NCI-H1930 (cell line): ENCODE results near the gene R3HDM4.
"Not testable (repeated sequence)": the region's sequence is repeated elsewhere in the genome, so short reads cannot be mapped to it uniquely, and the experiment has no call there.

Source experiments
- DNase-seq, 2 experiments: peaks; one replicate each; lab custom pipeline; 2025; lab: John Stamatoyannopoulos, UW

R3HDM4 gene

DNA sequence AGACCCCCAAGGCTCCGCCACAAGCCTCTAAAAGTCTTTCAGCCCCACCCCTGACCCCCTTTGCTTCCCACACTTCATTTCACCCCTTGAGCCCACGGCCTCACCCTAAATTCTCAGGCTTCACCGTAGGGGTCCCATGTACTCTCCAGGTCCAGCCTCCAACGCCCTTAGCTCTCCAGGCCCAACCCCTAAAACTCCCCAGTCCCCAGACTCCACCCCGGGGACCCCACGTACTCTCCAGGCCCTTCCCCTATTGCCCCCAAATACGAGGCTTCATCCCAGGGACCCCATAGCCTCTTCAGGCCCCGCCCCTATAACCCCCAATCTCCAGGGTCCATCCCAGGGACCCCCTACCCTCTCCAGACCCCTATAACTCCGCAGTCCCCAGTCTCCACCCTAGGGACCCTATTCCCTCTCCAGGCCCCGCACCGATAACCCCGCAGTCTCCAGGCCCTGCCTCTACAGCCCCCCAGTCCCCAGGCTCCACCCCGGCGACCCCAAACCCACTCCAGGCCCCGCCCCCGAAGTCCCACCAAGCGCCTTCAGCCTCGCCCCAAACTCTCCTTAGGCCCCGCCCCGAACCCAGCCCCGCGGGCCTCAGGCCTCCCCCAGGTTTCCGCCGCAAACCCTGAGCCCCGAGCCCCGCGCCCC lies 20.7 kb downstream of the R3HDM4 start:
- DNase-seq, result no peak

DNA sequence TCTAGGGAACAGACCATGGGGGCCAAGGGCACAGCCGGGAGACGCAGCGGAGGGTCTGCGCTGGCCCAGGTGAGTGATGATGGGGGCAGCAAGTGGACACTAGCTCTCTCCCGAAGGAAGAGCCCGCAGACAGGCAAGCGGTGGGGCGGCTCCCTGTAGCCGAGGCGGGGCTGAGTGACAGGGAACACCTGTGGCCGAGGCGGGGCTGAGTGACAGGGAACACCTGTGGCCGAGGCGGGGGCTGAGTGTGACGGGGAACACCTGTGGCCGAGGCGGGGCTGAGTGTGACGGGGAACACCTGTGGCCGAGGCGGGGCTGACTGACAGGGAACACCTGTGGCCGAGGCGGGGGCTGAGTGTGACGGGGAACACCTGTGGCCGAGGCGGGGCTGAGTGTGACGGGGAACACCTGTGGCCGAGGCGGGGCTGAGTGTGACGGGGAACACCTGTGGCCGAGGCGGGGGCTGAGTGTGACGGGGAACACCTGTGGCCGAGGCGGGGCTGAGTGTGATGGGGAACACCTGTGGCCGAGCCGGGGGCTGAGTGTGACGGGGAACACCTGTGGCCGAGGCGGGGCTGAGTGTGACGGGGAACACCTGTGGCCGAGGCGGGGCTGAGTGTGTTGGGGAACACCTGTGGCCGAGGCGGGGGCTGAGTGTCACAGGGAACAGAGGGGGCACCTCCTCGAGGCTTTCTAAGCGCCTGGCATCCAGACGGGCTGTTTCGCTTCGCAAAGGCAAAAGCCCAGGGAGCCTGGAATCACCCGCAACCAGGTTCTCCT lies 21.4 kb downstream of the R3HDM4 start:
- DNase-seq, result not testable (repeated sequence)

DNA sequence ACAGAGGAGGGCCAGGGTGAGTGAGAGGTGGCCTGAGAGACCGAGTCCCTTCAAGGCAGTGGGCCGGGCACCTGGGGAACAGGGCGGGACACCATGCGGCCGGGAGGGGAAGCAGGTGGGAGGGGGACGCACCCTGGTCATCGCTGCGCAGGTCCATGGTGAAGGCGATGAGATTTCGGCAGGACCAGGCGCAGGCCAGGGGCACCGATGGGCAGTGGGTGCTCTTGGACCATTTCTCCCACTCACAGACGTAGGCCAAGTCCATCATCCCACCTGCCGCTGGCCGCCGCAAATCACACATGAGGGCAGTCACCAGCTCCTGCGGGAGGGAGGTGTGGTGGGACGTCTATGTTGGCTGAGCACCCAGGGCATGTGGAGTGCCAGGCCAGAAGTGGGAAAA lies 22.2 kb downstream of the R3HDM4 start:
- no peak for DNase-seq

DNA sequence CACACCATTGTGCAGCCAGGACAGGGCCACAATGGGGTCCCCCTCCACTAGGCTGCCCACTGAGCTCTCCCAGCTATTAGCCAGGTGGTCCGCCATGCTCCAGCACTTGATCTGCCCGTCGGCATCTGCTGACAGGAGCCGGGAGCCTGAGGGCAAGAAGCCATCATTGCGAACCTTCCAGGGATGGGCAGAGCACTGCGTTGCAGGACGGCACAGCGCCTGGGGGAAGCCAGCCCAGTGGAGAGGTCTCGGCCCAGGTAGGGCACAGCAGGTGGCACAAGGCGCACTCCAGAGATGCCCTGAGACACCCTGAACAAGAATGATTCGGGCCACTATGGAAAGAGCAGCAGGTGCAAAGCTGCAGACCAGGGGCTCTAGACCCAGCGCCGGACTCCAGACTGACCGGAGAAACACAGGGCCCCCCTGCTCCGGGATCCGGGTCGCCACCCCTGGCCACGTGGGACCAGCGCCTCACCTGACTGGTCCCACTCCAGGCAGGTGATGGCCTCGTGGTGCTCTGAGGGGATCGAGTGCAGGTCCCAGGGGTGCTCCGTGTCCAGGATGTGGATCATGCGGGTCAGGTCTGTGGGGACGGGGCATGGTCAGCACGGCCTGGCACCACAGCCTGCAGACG lies 23.2 kb downstream of the R3HDM4 start:
- DNase-seq, result no peak

DNA sequence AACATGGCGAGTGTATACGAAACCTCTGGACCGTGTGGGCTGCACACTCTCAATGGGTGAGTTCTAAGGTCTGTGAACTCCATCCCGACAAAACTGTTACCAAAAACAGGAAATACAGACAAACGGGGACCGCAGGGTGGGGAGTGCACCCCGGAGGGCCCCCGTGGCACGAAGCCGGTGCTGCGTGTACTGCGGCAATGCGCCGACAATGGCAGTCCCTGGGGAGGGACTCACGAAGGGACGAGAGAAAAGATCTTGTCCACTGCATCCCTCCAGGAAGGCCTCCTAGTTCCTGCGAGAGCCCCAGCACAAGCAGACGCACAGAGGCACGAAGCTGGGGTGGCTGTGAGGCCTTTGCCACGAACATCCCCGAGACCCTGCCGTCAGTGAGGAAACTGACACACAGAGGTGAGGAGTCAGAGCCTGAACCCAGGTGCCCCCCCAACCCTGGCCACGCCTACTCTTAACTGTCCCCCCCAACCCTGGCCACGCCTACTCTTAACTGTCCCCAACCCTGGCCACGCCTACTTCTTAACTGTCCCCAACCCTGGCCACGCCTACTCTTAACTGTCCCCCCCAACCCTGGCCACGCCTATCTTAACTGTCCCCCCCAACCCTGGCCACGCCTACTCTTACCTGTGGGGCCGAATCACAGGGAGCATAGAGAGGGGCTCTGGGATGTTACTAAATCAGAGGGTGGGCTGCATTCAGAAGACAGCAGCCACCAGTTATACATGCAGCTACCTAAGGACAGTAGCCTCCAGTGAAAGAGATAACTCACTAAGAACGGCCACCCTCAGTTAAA lies 24.2 kb downstream of the R3HDM4 start:
- no peak for DNase-seq

DNA sequence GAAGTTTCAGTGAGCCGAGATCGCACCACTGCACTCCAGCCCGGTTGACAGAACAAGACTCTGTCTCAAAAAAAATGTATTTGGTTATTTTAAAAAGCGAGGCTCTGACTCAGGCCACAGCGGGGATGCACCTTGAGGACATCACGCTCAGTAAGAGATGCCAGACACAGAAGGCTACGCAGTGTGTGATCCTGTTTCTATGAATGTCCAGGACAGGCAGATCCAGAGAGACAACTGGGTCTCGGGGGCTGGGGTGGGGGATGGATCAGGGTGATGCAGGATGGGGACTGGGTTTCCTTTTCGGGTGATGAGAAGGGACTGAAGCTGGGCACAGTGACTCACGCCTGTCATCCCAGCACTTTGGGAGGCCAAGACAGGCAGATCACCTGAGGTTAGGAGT lies 25.4 kb downstream of the R3HDM4 start:
- no peak for DNase-seq

DNA sequence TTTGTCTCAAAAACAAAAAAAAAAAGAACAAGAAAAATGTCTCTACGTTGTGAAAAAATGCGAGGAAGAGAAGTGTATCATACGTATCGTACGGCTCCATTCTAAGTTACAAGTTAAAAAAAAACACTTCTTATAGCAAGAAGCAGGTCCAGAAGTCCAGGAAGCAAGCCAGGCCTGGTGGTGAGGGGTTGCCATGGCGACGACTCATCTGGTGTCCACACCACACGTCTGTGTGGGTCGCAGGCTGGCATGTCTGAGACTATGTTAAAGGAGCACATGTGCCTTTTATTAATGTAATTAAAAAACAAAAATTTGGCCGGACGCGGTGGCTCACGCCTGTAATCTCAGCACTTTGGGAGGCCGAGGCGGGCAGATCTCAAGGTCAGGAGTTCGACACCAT lies 25.9 kb downstream of the R3HDM4 start:
- DNase-seq, result no peak

DNA sequence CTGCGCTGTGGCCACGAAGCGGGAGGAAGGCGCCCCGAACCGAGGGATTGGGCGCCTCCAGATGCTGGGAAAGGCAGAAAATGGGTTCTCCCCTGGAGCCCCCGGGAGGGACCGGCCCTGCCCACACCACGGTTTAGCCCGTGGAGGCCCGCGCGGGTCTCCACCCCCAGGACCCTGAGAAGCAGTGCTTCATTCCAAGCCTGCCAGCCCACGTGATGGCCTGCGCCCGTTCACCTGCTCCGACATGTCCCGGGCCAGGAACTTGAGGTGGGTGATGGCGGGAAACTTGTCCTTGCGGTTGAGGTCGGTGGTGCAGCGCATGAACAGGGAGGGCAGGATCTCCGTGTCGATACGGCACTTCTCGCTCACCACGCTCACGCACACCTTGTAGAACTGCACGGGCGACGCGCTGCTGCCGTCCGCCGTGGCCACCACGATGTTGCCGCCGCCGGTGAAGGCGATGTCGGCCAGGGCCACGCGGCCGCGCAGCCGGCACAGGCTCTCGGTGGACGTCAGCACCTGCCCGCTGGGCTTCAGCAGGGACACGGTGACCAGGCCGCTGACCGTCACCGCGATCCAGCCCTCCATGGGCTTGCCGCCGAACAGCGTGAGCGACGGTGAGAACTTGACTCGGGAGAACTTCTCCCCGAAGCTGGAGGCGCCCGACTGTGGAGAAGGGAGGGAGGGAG lies 27.3 kb downstream of the R3HDM4 start:
- DNase-seq, result no peak

DNA sequence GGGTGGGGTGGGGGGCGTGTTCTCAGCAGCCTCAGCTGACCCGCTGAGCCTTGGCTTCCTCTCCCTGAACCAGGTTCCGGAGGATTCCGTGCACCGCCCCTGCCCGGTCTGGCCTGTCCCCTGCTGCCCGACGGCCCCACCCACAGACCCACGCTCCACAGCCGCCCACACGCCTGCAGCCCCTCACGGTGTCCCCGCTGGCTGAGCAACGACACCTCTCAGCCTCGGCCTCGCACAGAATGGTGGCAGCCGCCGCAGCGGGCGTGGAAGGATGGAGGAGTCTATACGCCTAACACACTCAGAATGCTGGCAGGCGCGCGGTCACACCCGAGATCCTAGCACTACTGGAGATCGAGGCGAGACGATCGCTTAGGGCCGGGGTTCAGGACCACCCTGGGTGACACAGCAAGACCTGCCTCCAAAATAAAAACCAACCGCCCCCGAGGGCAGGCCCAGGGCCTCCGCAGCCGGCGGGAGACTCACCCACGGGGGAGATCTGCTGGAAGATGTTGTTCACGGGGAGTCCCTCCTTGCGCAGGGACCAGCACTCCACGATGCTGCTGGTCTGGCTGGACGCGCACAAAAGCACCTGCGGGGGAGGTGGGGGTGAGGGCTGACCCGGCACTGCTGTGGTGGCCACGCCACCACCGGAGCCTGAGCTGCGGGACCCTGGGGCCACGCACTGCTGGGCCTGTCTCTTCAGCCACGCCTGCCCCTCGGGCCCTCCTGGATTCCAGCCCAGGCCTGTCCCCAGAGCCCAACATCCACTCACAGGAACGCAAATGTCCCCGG lies 28.4 kb downstream of the R3HDM4 start:
- no peak for DNase-seq

DNA sequence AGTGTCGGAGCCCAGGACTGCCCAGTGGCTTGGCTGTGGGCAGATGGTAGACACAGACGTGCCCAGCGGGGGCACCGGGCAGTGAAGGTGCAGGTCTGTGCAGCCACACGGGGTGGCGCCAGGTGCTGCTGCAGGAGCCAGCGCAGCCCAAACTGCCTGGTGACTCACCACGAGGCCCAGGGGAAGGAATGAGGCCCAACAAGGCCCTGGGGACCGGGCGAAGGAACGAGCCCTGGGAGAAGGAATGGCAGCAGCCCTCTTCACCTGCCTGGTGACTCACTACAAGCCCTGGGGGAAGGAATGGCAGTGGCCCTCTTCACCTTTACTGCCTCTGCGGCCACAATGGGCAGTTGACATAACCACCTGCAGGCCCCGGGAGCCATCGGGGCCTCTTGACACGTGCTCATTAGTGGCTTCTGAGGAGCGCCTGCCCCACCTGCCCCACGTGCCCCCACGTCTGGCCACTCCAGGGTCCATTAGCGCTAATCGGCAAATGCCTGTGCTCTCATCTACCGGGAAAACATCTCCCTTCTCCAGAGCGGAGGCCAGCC lies 29.3 kb downstream of the R3HDM4 start:
- no peak for DNase-seq

DNA sequence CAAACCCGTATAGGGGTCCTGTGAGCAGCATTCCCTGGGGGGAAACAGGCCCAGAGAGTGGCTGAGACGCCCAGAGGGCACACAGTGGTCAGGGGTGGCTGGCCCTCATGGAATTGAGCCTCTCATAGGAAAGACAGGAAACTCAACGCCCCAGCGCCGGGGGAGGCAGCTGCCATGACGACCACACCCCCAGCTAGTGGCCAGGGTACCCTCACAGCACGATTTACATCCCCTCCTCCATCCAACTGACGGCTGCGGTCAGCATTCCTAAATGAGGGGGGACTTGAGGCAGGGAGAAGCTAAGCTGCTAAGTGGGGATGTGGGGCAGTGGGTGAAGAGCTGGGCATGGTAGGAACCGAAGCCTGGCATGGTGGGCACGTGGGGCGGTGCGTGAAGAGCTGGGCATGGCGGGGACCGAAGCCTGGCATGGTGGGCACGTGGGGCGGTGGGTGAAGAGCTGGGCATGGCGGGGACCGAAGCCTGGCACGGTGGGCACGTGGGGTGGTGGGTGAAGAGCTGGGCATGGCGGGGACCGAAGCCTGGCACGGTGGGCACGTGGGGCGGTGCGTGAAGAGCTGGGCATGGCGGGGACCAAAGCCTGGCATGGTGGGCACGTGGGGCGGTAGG lies 30.0 kb downstream of the R3HDM4 start:
- no peak for DNase-seq

DNA sequence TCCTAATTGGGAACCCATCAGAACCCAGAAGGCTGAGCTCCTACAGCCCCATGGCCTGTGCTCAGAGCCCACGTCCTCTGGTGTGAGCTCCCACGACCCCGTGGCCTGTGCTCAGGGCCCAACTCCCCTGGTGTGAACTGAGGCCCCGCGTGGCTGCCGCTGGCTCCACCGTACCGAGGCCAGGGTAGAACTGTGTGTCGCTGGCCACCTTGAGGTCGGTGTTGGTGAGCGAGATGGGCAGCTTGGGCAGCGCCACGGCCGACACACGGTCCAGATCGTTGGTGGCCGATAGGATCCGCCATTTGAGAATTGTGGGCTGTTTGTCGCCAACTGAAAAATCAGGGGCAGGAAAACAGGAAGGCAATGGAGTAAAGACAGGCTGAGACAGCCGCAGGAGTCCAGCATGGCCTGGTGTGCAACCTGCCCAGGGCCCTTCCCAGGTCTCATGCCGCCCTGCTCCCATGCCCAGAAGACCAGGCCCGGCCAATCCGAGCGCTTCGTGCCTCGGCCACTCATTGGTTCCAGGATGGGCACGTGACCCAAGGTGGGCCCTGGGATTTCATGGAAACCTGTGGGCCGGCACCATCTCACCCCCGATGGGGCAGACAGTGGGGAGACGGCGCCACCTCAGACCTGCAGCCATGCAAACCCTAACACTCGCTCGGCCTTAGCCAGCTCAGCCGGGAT lies 31.5 kb downstream of the R3HDM4 start:
- no peak for DNase-seq

DNA sequence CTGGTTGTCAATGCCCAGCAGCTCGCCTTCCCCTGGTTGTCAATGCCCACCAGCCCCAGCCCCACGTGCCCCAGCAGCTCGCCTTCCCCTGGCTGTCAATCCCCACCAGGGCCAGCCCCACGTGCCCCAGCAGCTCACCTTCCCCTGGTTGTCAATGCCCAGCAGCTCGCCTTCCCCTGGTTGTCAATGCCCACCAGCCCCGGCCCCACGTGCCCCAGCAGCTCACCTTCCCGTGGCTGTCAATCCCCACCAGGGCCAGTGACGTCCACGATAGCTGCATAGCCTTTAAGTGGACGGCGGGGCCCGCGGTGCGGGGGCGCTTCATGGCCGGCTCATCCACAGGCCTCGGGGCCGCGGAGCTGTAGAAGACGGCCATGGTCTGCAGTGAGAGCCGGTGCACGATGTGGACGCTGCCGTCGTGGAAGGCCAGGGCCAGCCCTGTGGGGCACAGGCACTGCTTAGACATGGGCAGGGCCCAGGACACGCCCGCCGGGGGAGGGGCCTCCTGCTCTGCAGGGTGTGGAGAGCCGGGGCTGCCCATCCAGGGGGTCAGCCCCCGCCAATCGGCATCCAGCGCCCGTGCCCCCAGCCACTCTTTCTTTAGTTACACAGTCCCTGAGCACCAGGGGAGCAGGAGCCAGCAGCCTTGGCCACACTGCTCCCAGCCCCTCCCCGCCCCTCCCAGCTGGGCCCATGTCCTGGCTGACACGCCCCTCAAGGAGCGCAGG lies 33.1 kb downstream of the R3HDM4 start:
- no peak for DNase-seq

DNA sequence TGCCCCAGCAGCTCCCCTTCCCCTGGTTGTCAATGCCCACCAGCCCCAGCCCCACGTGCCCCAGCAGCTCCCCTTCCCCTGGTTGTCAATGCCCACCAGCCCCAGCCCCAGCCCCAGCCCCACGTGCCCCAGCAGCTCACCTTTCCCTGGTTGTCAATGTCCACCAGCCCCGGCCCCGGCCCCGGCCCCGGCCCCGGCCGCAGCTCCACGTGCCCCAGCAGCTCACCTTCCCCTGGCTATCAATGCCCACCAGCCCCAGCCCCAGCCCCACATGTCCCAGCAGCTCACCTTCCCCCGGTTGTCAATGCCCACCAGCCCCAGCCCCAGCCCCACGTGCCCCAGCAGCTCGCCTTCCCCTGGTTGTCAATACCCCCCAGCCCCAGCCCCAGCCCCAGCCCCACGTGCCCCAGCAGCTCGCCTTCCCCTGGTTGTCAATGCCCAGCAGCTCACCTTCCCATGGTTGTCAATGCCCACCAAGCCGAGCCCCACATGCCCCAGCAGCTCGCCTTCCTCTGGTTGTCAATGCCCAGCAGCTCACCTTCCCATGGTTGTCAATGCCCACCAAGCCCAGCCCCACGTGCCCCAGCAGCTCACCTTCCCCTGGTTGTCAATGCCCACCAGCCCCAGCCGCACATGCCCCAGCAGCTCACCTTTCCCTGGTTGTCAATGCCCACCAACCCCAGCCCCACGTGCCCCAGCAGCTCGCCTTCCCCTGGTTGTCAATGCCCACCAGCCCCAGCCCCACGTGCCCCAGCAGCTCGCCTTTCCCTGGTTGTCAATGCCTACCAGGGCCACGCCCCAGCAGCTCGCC lies 34.1 kb downstream of the R3HDM4 start:
- not testable (repeated sequence) for DNase-seq

DNA sequence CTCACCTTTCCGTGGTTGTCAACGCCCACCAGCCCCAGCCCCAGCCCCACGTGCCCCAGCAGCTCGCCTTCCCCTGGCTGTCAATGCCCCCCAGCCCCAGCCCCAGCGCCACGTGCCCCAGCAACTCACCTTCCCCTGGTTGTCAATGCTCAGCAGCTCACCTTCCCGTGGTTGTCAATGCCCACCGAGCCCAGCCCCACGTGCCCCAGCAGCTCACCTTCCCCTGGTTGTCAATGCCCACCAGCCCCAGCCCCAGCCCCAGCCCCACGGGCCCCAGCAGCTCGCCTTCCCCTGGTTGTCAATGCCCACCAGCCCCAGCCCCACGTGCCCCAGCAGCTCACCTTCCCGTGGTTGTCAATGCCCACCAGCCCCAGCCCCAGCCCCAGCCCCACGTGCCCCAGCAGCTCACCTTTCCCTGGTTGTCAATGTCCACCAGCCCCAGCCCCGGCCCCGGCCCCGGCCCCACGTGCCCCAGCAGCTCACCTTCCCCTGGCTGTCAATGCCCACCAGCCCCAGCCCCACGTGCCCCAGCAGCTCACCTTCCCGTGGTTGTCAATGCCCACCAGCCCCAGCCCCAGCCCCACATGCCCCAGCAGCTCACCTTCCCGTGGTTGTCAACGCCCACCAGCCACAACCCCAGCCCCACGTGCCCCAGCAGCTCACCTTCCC lies 34.9 kb downstream of the R3HDM4 start:
- DNase-seq, result not testable (repeated sequence)

DNA sequence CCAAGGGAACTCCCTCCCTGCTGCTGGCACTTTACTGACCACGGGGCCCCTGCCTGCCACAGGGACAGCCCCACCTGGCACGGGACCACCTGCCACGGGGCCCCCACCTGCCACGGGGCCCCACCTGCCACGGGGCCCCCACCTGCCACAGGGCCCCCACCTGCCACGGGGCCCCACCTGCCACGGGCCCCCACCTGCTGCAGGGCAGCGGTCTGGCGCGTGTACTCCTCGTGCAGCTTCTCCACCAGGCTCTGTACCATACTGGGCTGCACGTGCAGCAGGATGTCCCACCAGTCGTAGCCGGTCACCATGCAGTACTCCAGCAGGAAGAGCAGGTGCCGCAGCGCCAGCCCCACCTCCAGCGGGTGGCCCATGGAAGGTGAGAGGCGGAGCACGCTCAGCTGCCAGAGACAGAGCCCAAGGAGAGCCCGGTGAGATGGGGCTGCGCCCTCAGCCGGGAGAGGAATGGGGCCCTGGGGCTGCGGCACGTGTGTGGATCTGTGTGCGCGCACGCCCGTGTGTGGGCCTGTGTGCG lies 36.2 kb downstream of the R3HDM4 start:
- no peak for DNase-seq

DNA sequence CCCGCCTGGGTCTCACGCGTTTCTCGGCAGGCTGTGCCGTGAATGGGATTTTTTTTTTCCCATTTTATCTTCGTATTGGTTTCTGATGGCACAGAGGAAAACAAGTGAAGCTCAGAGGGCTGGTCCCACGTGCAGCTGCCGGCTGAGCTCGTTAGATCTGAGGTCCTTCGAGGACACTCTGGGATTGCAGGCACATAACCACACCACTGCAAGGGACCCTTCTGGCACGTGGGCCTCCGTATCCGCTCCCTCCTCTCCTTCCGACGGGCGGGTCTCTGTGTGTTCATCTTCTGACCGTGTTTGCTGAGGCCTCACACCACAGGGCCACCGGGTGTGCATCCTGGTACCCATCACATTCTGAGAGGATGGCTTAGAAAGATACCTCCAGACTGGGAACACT lies 36.9 kb downstream of the R3HDM4 start:
- DNase-seq, result no peak
